ENCODE results near the gene CRISPLD2. TPM values are rescaled to one million over a fixed set of nuclear protein-coding genes. Genes with fewer than 3 reads are reported as not detected.

CRISPLD2 gene
- total RNA-seq, 1 experiment from 2014 or later = 0.28 TPM

DNA sequence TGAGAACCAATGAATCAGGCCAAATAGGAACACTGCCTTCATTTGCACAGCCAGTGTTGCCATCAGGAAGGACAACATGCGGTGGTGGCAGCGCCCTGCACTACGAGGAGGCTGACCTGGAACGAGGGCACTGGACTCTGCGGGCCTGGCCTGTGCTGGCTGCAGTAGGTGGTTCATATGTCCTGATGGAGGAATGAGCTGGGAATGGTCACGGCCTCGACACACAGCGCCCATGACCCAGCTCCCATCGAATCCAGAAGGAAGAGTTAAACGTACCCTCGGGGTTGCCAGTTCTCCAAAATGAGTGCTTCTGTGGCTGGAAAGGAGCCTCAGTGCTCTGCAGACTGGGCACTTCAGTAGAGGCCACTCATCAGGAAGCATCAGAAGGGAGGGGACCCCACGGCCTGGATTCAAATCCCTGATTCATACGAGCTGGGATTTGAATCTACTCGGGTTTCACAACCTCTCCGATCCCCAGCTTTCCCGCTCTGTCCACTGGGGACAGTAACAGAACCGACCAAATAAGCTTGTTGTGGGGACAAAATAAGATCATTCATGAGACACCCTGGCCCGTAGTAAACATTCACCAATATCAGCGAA lies 106.1 kb downstream of the CRISPLD2 start:
- intact Hi-C loops (cut with micrococcal nuclease) = loop anchor here (1.0 kb wide), 3 partner anchors 26 to 160 kb away; no protein-coding TSS in a partner anchor
- ChIA-PET POLR2A (no interaction called here), CTCF (interaction anchor here (0.6 to 6.6 kb wide), 18 partner anchors 12 to 172 kb away, joined by 3 to 82 read pairs (median 4); no protein-coding TSS in a partner anchor)
- Mint-ChIP-seq H3K27ac (ENCODE audit: low read depth, unreplicated experiment) (no peak overlapping the region), H3K36me3 (ENCODE audit: insufficient read depth, unreplicated experiment) (no peaks in the 10 kb centered on the region), H3K4me1 (ENCODE audit: insufficient read depth, unreplicated experiment) (peaks cover 6% of the 10 kb centered on the region), H3K27me3 (ENCODE audit: insufficient read depth, unreplicated experiment) (no peaks in the 10 kb centered on the region), H3K9me3 (ENCODE audit: unreplicated experiment) (no peaks in the 10 kb centered on the region), H3K4me3 (ENCODE audit: unreplicated experiment) (no peak overlapping the region)
- no peak for DNase-seq (ENCODE audit: unreplicated experiment)
- TF ChIP-seq, protein P1, sequence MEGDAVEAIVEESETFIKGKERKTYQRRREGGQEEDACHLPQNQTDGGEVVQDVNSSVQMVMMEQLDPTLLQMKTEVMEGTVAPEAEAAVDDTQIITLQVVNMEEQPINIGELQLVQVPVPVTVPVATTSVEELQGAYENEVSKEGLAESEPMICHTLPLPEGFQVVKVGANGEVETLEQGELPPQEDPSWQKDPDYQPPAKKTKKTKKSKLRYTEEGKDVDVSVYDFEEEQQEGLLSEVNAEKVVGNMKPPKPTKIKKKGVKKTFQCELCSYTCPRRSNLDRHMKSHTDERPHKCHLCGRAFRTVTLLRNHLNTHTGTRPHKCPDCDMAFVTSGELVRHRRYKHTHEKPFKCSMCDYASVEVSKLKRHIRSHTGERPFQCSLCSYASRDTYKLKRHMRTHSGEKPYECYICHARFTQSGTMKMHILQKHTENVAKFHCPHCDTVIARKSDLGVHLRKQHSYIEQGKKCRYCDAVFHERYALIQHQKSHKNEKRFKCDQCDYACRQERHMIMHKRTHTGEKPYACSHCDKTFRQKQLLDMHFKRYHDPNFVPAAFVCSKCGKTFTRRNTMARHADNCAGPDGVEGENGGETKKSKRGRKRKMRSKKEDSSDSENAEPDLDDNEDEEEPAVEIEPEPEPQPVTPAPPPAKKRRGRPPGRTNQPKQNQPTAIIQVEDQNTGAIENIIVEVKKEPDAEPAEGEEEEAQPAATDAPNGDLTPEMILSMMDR (IDR thresholded peaks at IDR 0.05; ENCODE audit: unreplicated experiment) = no peak
- no TSS peak for BruUV-seq (replicated peaks)

DNA sequence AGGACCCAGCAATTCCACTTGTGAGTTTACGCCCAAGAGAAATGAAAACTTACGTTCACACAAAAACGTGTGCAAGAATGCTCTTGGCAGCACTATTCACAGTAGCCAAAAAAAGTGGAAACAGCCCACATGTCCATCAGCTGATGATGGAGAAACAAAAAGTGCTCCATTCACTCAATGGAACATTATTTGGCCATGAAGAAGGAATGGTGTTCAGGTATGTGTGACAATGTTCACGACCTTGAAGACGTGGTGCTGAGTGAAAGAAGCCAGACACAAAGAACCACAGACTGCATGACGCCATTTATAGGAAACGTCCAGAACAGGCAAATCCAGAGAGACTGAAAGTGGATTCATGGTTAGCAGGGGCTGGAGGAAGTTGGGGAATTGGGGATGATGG lies 106.7 kb downstream of the CRISPLD2 start:
- DNase-seq (ENCODE audit: unreplicated experiment) = no peak
- TF ChIP-seq, protein P1 (IDR thresholded peaks at IDR 0.05; ENCODE audit: unreplicated experiment) = no peak
- Mint-ChIP-seq H3K36me3 (ENCODE audit: insufficient read depth, unreplicated experiment) (no peaks in the 10 kb centered on the region), H3K9me3 (ENCODE audit: unreplicated experiment) (no peaks in the 10 kb centered on the region), H3K4me3 (ENCODE audit: unreplicated experiment) (no peak overlapping the region), H3K27me3 (ENCODE audit: insufficient read depth, unreplicated experiment) (no peaks in the 10 kb centered on the region), H3K4me1 (ENCODE audit: insufficient read depth, unreplicated experiment) (peaks cover 6% of the 10 kb centered on the region), H3K27ac (ENCODE audit: low read depth, unreplicated experiment) (no peak overlapping the region)
- no TSS peak for BruUV-seq (replicated peaks)
- POLR2A ChIA-PET = no interaction called here
- intact Hi-C loops (cut with micrococcal nuclease) = no loop called here
- CTCF ChIA-PET = interaction anchor here (0.6 to 6.6 kb wide), 12 partner anchors 11 to 304 kb away, joined by 3 to 82 read pairs (median 4); no protein-coding TSS in a partner anchor

DNA sequence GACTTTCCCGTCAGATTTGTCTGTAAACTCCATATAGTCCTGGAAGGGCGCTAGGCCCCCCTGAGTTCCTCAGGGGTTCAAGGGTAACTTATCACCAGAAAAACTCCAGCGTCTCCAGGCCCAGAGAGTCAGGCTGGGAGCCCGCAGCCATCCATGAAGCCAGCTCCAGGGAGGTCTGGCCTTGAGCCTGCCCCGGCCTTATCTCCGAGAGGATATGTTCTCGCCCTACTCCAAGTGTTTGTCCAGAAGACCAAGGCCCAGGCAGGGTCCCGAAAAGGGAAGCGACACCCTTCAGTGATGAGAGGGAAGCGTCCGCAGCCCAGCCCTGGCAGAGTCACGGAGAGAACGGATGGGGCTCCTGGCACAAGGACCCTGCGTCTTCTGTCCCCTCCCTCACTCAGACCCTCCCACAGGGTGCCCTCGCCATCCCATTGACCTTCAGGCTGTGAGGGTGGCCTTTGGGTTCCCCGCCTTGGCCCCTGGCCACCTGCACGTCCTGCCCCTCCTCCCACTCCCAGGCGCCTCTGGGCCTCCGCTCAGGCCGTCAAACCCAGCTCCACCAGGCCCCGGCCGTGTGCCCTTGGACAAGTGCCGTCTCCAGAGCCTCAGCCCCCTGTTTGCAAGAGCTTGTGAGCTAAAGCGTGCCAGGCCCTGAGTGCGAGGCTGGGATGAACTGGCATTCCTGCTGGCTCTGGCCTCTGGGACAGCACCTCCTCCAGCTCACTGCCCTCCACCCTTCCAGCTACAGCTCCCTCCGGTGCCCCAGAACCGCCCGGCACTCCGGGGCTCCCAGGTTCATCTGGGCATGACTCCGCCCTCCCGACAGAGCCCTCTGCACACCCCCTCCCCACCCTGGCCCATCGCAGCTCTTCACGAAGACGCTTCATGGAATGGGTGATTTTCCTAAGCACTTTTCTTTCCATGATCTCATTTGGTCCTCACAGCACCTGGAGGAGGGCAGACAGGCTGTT lies 108.1 kb downstream of the CRISPLD2 start:
- no peaks in the 10 kb centered on the region for H3K9me3 Mint-ChIP-seq (ENCODE audit: unreplicated experiment)
- no peak overlapping the region for H3K4me3 Mint-ChIP-seq (ENCODE audit: unreplicated experiment)
- intact Hi-C loops (cut with micrococcal nuclease) = loop anchor here (1.0 kb wide), 1 partner anchor 174 kb away; no protein-coding TSS in a partner anchor
- BruUV-seq (replicated peaks) = no TSS peak
- H3K27ac Mint-ChIP-seq (ENCODE audit: low read depth, unreplicated experiment) = no peak overlapping the region
- no peak for DNase-seq (ENCODE audit: unreplicated experiment)
- TF ChIP-seq, protein P1 (IDR thresholded peaks at IDR 0.05; ENCODE audit: unreplicated experiment) = no peak
- H3K36me3 Mint-ChIP-seq (ENCODE audit: insufficient read depth, unreplicated experiment) = no peaks in the 10 kb centered on the region
- CTCF ChIA-PET = interaction anchor here (0.7 to 6.6 kb wide), 6 partner anchors 25 to 175 kb away, joined by 3 to 82 read pairs (median 4); no protein-coding TSS in a partner anchor
- POLR2A ChIA-PET = interaction anchor here (1.5 kb wide), 1 partner anchor 22 kb away, joined by 3 read pairs; no protein-coding TSS in a partner anchor
- H3K27me3 Mint-ChIP-seq (ENCODE audit: insufficient read depth, unreplicated experiment) = no peaks in the 10 kb centered on the region
- H3K4me1 Mint-ChIP-seq (ENCODE audit: insufficient read depth, unreplicated experiment) = peaks cover 6% of the 10 kb centered on the region

All from MCF 10A (cell line).